Retinal pigment epithelial cell (primary cell): ENCODE data around the gene FAM222B.

Source experiments
- DNase-seq: peaks from one replicate; pipeline ENCODE4 v3.0.0-alpha.2; 2010; ENCODE audit warnings: low read depth
- H3K4me3 ChIP-seq: 2 replicates; pipeline ENCODE4 v1.5.1; 2011; ENCODE audit warnings: mild to moderate bottlenecking, low read length, control low read depth, moderate library complexity
- TF ChIP-seq, protein P1 (sequence below): conservative IDR thresholded peaks from 2 replicates; pipeline ENCODE4 v1.5.1; 2011; ENCODE audit warnings: low read depth, low read length, control low read depth, inconsistent platforms

The FAM222B gene, protein sequence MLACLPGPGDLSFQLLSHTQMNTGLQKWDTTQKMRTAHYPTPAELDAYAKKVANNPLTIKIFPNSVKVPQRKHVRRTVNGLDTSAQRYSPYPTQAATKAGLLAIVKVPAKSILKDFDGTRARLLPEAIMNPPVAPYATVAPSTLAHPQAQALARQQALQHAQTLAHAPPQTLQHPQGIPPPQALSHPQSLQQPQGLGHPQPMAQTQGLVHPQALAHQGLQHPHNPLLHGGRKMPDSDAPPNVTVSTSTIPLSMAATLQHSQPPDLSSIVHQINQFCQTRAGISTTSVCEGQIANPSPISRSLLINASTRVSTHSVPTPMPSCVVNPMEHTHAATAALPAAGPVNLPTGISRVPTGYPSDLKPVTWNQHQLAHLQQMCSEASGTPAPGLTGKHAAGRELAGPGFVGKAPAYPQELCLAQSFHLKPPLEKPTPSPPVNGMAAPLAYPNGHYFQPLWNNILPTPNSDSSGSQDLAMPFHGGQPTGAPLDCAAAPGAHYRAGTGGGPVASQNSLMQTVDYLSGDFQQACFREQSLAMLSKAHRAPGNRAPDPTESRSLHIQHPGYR

DNA sequence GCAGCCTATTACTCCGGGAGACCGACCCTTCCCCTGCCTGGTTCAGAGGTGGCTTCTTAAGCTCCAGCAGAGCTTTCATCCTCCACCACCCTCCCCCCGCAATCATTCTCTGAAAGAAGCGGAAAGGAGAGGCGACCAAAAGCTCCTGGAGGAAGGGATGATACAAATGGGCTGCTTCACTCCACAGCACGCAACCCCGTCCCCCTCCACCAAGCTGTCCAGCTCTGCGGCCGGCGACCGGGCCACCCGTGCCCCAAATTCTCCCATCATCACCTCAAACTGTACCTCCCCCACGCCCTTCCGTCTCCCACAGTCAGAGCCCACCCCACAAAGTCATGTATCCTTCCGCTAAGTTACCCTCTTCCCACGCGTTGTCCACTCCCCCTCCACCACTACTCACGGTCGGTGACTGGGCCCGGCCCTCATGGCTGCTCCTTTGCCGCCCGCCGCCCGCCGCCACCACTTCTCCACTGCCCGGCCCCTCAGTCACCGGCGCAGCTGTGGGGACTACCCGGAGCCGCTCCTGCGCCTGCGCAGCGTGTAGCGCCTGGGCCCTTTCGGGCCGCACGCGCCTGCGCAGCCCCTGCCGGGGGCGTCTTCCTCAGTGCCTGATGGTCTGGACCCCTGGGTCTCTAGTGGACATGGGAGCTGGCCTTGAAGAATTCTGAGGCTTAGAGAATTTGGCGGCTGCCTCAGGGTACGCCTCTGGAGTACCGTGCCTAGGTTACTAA lies at the start of gene FAM222B:
TSS of gene FAM222B (minus strand) at position 509 of the 731 bp plus-strand sequence. CDS start 76,123 bp downstream, outside the sequence.
- TF ChIP-seq, protein P1, sequence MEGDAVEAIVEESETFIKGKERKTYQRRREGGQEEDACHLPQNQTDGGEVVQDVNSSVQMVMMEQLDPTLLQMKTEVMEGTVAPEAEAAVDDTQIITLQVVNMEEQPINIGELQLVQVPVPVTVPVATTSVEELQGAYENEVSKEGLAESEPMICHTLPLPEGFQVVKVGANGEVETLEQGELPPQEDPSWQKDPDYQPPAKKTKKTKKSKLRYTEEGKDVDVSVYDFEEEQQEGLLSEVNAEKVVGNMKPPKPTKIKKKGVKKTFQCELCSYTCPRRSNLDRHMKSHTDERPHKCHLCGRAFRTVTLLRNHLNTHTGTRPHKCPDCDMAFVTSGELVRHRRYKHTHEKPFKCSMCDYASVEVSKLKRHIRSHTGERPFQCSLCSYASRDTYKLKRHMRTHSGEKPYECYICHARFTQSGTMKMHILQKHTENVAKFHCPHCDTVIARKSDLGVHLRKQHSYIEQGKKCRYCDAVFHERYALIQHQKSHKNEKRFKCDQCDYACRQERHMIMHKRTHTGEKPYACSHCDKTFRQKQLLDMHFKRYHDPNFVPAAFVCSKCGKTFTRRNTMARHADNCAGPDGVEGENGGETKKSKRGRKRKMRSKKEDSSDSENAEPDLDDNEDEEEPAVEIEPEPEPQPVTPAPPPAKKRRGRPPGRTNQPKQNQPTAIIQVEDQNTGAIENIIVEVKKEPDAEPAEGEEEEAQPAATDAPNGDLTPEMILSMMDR, result no peak

DNA sequence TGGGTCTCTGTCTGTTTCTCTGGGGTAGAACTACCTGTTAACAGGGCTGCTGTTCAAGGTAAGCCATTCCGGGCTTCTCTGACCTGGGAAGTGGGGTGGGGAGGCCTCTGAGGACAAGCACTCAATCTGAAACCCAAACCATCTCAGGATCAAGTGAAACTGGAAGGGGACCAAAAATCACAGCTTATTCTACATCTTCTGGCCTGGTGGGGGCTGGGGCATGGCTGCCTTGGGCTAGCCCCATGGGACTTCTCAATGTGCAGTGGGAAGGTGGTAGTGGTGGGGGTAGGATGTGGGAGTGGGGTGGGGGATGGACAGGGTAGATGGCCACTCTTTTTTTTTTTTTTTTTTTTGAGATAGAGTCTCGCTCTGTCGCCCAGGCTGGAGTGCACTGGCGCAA lies 49.4 kb upstream of the FAM222B start:
- no peak for DNase-seq
- TF ChIP-seq, protein P1, result no peak

More for the DNA sequence above, at the start of gene FAM222B:
- peak within 1 kb of the TSS; percentile 94 for H3K4me3 ChIP-seq
- DNase-seq, result peak; percentile 36

DNA sequence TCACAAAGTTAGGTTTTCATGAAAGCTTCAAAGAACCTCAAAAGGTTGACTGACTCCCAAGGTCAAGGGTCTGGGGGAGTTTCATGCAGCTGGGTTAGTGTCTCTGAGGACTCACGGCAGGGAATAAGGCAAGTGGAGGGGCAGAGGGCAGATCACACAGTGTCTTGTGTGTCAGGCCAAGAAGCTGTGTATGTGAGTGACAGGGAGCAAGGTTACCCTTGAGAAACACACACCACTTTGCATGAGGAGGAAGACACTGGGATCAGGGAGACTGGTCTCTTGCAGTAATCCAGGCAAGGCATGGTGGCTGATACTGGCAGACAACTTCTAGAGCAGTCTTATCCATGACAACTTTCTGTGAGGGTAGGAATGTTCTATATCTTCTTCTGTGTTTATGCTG lies 48.6 kb upstream of the FAM222B start:
- DNase-seq, result no peak
- no peak overlapping the region for H3K4me3 ChIP-seq
- TF ChIP-seq, protein P1, result no peak

More for the DNA sequence above, 49.4 kb upstream of the FAM222B start:
- no peak overlapping the region for H3K4me3 ChIP-seq

DNA sequence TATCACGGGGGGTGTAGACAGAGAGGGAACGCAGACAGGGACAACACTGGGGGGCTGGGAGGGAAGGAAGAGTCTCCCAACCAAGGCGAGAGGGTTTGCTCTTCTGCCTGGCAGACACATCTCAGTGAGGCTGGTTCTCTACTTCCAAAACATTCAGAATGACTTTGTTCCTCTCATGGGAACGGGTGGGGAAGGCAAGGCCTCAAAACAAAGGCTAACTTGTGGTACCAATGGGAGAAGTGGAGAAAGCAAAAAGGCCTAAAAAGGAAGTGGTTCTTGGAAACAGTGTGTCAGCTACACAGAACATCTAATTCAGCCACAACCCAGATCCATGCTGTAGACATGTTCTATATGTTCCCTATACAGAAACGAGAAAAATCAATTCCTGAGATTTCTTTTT lies 47.4 kb upstream of the FAM222B start:
- DNase-seq, result no peak
- TF ChIP-seq, protein P1, result no peak
- H3K4me3 ChIP-seq, result no peak overlapping the region

DNA sequence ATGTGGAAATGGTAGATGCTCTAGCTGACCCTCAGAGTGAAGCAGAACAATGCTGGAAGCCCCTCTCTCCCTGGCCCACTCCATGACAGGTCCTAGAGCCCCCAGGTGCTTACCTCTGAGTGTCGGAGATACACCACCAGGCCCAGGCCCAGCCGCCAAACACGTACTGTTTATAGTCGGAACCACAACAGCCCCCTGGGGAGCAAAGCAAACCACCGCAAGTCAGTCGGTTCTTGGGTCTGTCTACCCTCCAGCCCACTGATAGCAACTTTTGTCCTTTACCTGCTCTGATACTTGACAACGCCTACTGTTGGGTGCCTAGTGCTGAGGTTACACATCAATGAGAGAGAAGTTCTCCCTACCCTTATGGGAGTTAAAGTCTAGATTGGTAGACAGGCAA lies 46.2 kb upstream of the FAM222B start:
- TF ChIP-seq, protein P1, result no peak
- no peak overlapping the region for H3K4me3 ChIP-seq
- no peak for DNase-seq

DNA sequence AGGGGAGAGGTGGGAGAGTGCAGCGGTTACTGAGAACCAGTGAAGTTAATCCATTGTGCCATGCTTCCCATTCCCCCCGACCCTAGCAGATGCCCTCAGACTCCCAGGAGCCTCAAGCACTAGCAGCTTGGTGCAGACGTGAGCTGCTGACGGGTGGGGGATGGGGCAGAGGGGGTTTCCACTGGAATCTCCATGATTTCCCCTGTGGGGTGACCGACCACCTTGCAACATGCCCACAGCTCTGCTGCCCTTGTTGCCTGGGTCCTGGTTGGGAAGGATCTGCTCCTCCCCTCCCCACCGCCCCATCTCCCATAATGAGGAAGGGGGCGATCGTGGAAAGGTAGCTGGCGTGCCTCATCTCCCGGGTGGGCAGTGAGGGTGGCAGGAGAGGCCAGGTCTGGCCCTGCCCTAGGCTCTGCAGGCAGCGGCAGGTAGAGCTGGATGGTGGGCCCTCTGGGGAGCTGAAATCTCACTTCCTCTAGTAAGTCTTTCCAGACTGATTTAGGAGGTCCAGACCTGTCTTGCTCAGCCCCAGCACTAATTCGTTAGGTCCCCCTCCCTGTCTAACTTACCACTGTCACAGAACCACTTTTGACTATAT lies 45.4 kb upstream of the FAM222B start:
- no peak for DNase-seq
- no peak overlapping the region for H3K4me3 ChIP-seq
- TF ChIP-seq, protein P1, result no peak
